ENCODE results near the gene UBE2R2.
"Not testable (repeated sequence)": the region's sequence is repeated elsewhere in the genome, so short reads cannot be mapped to it uniquely, and the experiment has no call there.

The UBE2R2 gene

GRCh38 chr9:33791117-33791516 lies 25.8 kb upstream of the UBE2R2 start:
- H3K9me3 Mint-ChIP-seq: no peaks in the 10 kb centered on the region
- no peaks in the 10 kb centered on the region for H3K4me1 Mint-ChIP-seq (ENCODE audit: low read depth)
- H3K27ac Mint-ChIP-seq: no peak overlapping the region
- no peaks in the 10 kb centered on the region for H3K36me3 Mint-ChIP-seq (ENCODE audit: low read depth)
- H3K27me3 Mint-ChIP-seq (ENCODE audit: low read depth): peaks cover 35% of the 10 kb centered on the region
- H3K4me3 Mint-ChIP-seq: no peak overlapping the region

GRCh38 chr9:33793496-33793895 lies 23.5 kb upstream of the UBE2R2 start:
- H3K27ac Mint-ChIP-seq; H3K9me3 Mint-ChIP-seq; H3K4me1 Mint-ChIP-seq (ENCODE audit: low read depth); H3K4me3 Mint-ChIP-seq; H3K36me3 Mint-ChIP-seq (ENCODE audit: low read depth): not testable (repeated sequence)
- peaks cover 43% of the 10 kb centered on the region for H3K27me3 Mint-ChIP-seq (ENCODE audit: low read depth)

DNA sequence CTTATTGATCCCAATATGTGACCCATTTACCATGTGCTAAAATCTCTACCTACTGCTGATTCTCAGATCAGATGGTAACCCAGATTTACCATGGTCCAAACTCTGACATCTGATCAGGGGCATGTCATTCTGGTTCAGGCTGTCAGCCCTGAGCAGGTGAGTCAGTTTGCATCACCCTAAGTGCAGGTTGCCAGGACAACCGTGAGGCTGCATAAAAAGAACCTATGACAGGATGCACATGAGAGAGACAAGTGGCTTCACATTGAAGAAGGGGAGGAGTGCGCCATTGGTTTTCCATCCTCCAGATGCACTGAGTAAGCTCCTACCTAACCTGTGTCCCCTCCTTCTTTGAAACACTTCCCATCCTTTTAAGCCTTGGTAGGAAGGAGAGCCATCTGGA lies 22.4 kb upstream of the UBE2R2 start:
- no peaks in the 10 kb centered on the region for H3K9me3 Mint-ChIP-seq
- no peak overlapping the region for H3K27ac Mint-ChIP-seq
- no peaks in the 10 kb centered on the region for H3K36me3 Mint-ChIP-seq (ENCODE audit: low read depth)
- H3K27me3 Mint-ChIP-seq (ENCODE audit: low read depth): peaks cover 38% of the 10 kb centered on the region
- H3K4me1 Mint-ChIP-seq (ENCODE audit: low read depth): no peaks in the 10 kb centered on the region
- no peak overlapping the region for H3K4me3 Mint-ChIP-seq

DNA sequence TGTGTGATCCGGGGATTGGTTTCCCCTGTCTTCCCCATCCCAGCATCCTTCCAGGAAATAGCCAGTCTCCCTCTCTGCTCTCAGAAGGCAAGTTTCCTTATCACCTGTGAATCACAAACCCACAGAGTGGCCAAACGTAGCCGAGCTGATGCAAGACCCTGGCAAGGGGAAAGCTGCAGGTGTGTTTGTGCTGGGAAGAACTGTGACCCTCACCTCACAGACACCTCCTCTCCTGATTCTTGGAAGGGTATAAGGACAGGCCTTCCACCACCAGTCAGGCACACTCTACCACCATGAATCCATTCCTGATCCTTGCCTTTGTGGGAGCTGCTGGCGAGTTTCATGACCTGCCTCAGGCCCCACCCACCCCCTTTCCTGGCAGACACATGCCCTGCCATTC lies 21.7 kb upstream of the UBE2R2 start, which contains the start of gene PRSS3:
Gene PRSS3, plus strand, starts transcription at position 281 of the 400 bp plus-strand sequence. Its CDS starts 13 bp downstream, at position 294.
- Mint-ChIP-seq H3K4me1 (ENCODE audit: low read depth) (no peaks in the 10 kb centered on the region), H3K27me3 (ENCODE audit: low read depth) (peaks cover 42% of the 10 kb centered on the region), H3K9me3 (no peaks in the 10 kb centered on the region), H3K27ac (no peak within 1 kb of the TSS), H3K4me3 (no peak within 1 kb of the TSS), H3K36me3 (ENCODE audit: low read depth) (no peaks in the 10 kb centered on the region)

- Mint-ChIP-seq H3K9me3 (no peaks in the 10 kb centered on the region), H3K27me3 (ENCODE audit: low read depth) (peaks cover 44% of the 10 kb centered on the region), H3K27ac (no peak overlapping the region)
Observed at GRCh38 chr9:33795819-33796218, 21.1 kb upstream of the UBE2R2 start.

GRCh38 chr9:33796679-33797078 lies 20.3 kb upstream of the UBE2R2 start:
- not testable (repeated sequence) for H3K9me3 Mint-ChIP-seq; H3K4me3 Mint-ChIP-seq; H3K36me3 Mint-ChIP-seq (ENCODE audit: low read depth); H3K27ac Mint-ChIP-seq; H3K4me1 Mint-ChIP-seq (ENCODE audit: low read depth)
- H3K27me3 Mint-ChIP-seq (ENCODE audit: low read depth): peaks cover 39% of the 10 kb centered on the region

More at GRCh38 chr9:33795819-33796218, 21.1 kb upstream of the UBE2R2 start:
- no peak overlapping the region for H3K4me3 Mint-ChIP-seq
- H3K36me3 Mint-ChIP-seq (ENCODE audit: low read depth): no peaks in the 10 kb centered on the region
- H3K4me1 Mint-ChIP-seq (ENCODE audit: low read depth): no peaks in the 10 kb centered on the region

DNA sequence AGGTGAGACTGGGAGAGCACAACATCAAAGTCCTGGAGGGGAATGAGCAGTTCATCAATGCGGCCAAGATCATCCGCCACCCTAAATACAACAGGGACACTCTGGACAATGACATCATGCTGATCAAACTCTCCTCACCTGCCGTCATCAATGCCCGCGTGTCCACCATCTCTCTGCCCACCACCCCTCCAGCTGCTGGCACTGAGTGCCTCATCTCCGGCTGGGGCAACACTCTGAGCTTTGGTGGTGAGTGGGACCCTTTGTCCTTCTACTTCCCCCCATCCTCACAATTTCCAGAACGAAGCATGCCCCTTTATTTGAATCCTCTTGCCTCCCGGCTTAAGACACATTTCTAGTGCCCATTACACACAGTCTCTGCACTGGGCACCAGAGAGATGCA lies 19.1 kb upstream of the UBE2R2 start:
- Mint-ChIP-seq H3K4me3 (no peak overlapping the region), H3K27ac (peak overlapping the region; percentile 43), H3K9me3 (no peaks in the 10 kb centered on the region), H3K36me3 (ENCODE audit: low read depth) (no peaks in the 10 kb centered on the region), H3K27me3 (ENCODE audit: low read depth) (peaks cover 31% of the 10 kb centered on the region), H3K4me1 (ENCODE audit: low read depth) (no peaks in the 10 kb centered on the region)

GRCh38 chr9:33798545-33798944 lies 18.4 kb upstream of the UBE2R2 start:
- H3K4me3 Mint-ChIP-seq: no peak overlapping the region
- H3K36me3 Mint-ChIP-seq (ENCODE audit: low read depth): no peaks in the 10 kb centered on the region
- no peak overlapping the region for H3K27ac Mint-ChIP-seq
- no peaks in the 10 kb centered on the region for H3K9me3 Mint-ChIP-seq
- H3K4me1 Mint-ChIP-seq (ENCODE audit: low read depth): no peaks in the 10 kb centered on the region
- peaks cover 27% of the 10 kb centered on the region for H3K27me3 Mint-ChIP-seq (ENCODE audit: low read depth)

- Mint-ChIP-seq H3K27me3 (ENCODE audit: low read depth) (peaks cover 32% of the 10 kb centered on the region), H3K36me3 (ENCODE audit: low read depth) (no peaks in the 10 kb centered on the region), H3K4me3 (no peak overlapping the region), H3K27ac (no peak overlapping the region), H3K4me1 (ENCODE audit: low read depth) (no peaks in the 10 kb centered on the region), H3K9me3 (no peaks in the 10 kb centered on the region)
Observed at GRCh38 chr9:33799928-33800704, 16.8 kb upstream of the UBE2R2 start.

GRCh38 chr9:33800886-33801285 lies 16.1 kb upstream of the UBE2R2 start:
- no peak overlapping the region for H3K4me3 Mint-ChIP-seq
- no peak overlapping the region for H3K27ac Mint-ChIP-seq
- H3K36me3 Mint-ChIP-seq (ENCODE audit: low read depth): no peaks in the 10 kb centered on the region
- H3K27me3 Mint-ChIP-seq (ENCODE audit: low read depth): peaks cover 32% of the 10 kb centered on the region
- H3K4me1 Mint-ChIP-seq (ENCODE audit: low read depth): no peaks in the 10 kb centered on the region
- H3K9me3 Mint-ChIP-seq: no peaks in the 10 kb centered on the region

DNA sequence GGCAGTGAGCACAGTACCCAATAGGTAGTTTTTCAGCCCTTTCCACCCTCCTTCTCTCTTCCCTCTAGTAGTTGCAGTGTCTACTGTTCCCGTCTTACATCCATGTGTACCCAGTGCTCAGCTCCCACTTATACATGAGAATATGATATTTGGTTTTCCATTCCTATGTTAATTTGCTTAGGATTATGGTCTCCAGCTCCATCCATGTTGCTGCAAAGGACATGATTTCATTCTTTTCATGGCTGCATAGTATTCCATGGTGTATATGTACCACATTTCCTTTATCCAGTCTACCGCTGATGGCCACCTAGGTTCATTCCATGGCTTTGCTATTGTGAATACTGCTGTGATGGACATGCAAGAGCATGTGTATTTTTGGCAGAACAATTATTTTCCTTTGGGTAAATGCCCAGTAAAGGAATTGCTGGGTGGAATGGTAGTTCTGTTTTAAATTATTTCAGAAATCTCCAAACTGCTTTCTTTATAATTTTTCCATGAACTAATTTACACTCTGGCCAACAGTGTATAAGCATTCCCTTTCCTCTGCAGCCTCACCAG lies 14.9 kb upstream of the UBE2R2 start:
- H3K4me1 Mint-ChIP-seq (ENCODE audit: low read depth); H3K4me3 Mint-ChIP-seq; H3K9me3 Mint-ChIP-seq; H3K27ac Mint-ChIP-seq; H3K36me3 Mint-ChIP-seq (ENCODE audit: low read depth): not testable (repeated sequence)
- peaks cover 32% of the 10 kb centered on the region for H3K27me3 Mint-ChIP-seq (ENCODE audit: low read depth)

DNA sequence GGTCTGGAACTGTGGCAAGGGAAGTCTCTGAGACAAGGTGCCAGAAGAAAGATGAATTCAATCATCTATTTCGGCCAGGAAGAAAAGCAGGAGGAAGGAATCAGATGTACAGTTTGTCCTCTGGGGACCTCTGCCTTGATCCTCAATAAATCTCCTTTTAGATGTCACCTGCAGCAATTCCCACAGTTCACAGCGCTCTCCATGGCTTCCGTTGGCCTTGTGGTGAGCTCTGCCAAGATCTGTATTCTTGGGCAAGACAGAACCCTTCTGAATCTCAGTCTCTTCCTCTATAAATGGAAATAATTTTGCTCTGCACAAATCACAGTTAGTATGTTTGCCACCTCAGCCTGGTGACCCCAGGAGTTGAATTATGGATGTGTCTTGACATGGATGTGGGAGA lies 12.8 kb upstream of the UBE2R2 start:
- H3K4me1 Mint-ChIP-seq (ENCODE audit: low read depth); H3K4me3 Mint-ChIP-seq; H3K36me3 Mint-ChIP-seq (ENCODE audit: low read depth); H3K9me3 Mint-ChIP-seq; H3K27ac Mint-ChIP-seq: not testable (repeated sequence)
- H3K27me3 Mint-ChIP-seq (ENCODE audit: low read depth): peaks cover 27% of the 10 kb centered on the region

DNA sequence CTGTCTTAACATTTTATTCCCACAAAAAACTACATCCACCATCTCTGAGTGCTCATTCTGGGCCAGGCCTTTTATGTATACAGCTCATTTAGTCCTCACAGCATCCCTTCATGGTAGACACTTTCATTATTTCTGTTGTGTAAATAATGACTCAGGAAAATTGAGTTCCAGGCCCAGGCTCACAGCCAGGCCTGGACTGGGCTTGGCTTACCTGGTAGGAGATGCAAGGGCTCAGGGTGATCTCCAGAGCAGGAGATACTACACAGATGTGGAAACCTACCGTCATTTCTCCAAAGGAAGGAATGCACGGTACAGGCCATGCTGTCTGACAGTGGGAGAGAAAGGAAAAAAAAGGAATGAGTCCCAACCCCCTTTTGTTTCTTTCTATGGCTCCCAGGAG lies 9.8 kb upstream of the UBE2R2 start:
- H3K4me3 Mint-ChIP-seq; H3K9me3 Mint-ChIP-seq; H3K36me3 Mint-ChIP-seq (ENCODE audit: low read depth); H3K27ac Mint-ChIP-seq; H3K4me1 Mint-ChIP-seq (ENCODE audit: low read depth): not testable (repeated sequence)
- peaks cover 23% of the 10 kb centered on the region for H3K27me3 Mint-ChIP-seq (ENCODE audit: low read depth)

GRCh38 chr9:33808979-33809322 lies 8.0 kb upstream of the UBE2R2 start:
- not testable (repeated sequence) for H3K4me3 Mint-ChIP-seq; H3K27ac Mint-ChIP-seq; H3K9me3 Mint-ChIP-seq; H3K36me3 Mint-ChIP-seq (ENCODE audit: low read depth); H3K4me1 Mint-ChIP-seq (ENCODE audit: low read depth)
- peaks cover 20% of the 10 kb centered on the region for H3K27me3 Mint-ChIP-seq (ENCODE audit: low read depth)

DNA sequence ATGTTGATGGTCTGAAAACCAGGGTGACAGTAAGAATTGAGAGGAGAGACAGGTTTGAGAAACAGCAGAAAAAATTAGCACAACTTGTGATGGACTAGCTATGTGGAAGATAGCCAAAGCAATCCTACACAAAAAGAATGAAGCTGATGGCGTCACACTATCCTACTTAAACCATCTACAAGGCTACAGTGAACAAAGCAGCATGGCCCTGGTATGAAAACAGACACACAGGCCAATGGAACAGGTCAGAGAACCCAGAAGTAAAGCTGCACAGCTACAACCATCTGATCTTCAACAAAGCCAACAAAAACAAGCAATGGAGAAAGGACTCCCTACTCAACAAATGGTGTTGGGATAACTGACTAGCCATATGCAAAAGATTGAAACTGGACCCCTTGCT lies 7.5 kb upstream of the UBE2R2 start:
- peaks cover 15% of the 10 kb centered on the region for H3K27me3 Mint-ChIP-seq (ENCODE audit: low read depth)
- H3K27ac Mint-ChIP-seq: no peak overlapping the region
- peaks cover 12% of the 10 kb centered on the region for H3K4me1 Mint-ChIP-seq (ENCODE audit: low read depth)
- no peak overlapping the region for H3K4me3 Mint-ChIP-seq
- H3K9me3 Mint-ChIP-seq: no peaks in the 10 kb centered on the region
- no peaks in the 10 kb centered on the region for H3K36me3 Mint-ChIP-seq (ENCODE audit: low read depth)

Data from T-helper 1 cell treated with Interleukin-12 subunit alpha and Interleukin-12 subunit beta and Interleukin-4 antibody, amounts not matched to agents 30 μg/mL and 1 μg/mL, for 36 hours (primary cell).